GM21390 (cell line): ENCODE measurements around the gene DNMBP.
"Not testable (repeated sequence)": the region's sequence is repeated elsewhere in the genome, so short reads cannot be mapped to it uniquely, and the experiment has no call there.

ENCODE experiments used
- ATAC-seq: cut with Tn5 transposase; IDR thresholded peaks from one replicate; pipeline ENCODE4 v1.9.1; 2021; ENCODE audit not compliant: unreplicated experiment

Gene DNMBP

GRCh38 chr10:99920486-99920885 is 89.3 kb downstream of the DNMBP start:
- ATAC-seq, result no peak

GRCh38 chr10:99917963-99918825 is 91.6 kb downstream of the DNMBP start:
- ATAC-seq, result no peak

- no peak for ATAC-seq
Observed at GRCh38 chr10:99916776-99917175, 93.0 kb downstream of the DNMBP start.

- no peak for ATAC-seq
Observed at GRCh38 chr10:99915414-99915813, 94.3 kb downstream of the DNMBP start.

GRCh38 chr10:99914236-99914635 is 95.5 kb downstream of the DNMBP start:
- ATAC-seq, result no peak

GRCh38 chr10:99913831-99914235 is 95.9 kb downstream of the DNMBP start:
- no peak for ATAC-seq

- no peak for ATAC-seq
Observed at GRCh38 chr10:99912041-99912440, 97.7 kb downstream of the DNMBP start.

GRCh38 chr10:99908512-99908911 is 101.2 kb downstream of the DNMBP start:
- no peak for ATAC-seq

- no peak for ATAC-seq
Observed at GRCh38 chr10:99906470-99906869, 103.3 kb downstream of the DNMBP start.

GRCh38 chr10:99905971-99906370 is 103.8 kb downstream of the DNMBP start:
- ATAC-seq, result no peak

GRCh38 chr10:99895867-99896266 is 113.9 kb downstream of the DNMBP start:
- ATAC-seq, result no peak

- ATAC-seq, result not testable (repeated sequence)
Observed at GRCh38 chr10:99895066-99895465, 114.7 kb downstream of the DNMBP start.

- no peak for ATAC-seq
Observed at GRCh38 chr10:99894613-99895012, 115.1 kb downstream of the DNMBP start.

- ATAC-seq, result no peak
Observed at GRCh38 chr10:99888622-99889021, 121.1 kb downstream of the DNMBP start.

- no peak for ATAC-seq
Observed at GRCh38 chr10:99883523-99883922, 126.2 kb downstream of the DNMBP start.

GRCh38 chr10:99881371-99881770 is 128.4 kb downstream of the DNMBP start:
- ATAC-seq, result no peak

GRCh38 chr10:99880080-99880835 is 129.5 kb downstream of the DNMBP start:
- no peak for ATAC-seq

- ATAC-seq, result no peak
Observed at GRCh38 chr10:99875473-99875872, 134.3 kb downstream of the DNMBP start.

GRCh38 chr10:99874341-99875085 is 135.2 kb downstream of the DNMBP start:
- no peak for ATAC-seq

GRCh38 chr10:99873846-99874245 is 135.9 kb downstream of the DNMBP start:
- ATAC-seq, result no peak

- ATAC-seq, result no peak
Observed at GRCh38 chr10:99872367-99873162, 137.2 kb downstream of the DNMBP start.
